Neural progenitor cell (in vitro differentiated cells): ENCODE data around the gene LCA5L. TPM values are rescaled to one million over a fixed set of nuclear protein-coding genes. Genes with fewer than 3 reads are reported as not detected.

Source experiments
- DNase-seq: peaks from one replicate; pipeline ENCODE4 v3.0.0-alpha.2; 2016; ENCODE audit warnings: low spot score
- H2AFZ ChIP-seq: fragments of 200-600 bp; sonication (generic); replicated peaks from 2 replicates; pipeline ENCODE4 v1.6.1; 2016; ENCODE audit warnings: antibody characterized with exemption
- H3F3A ChIP-seq: fragments of 200-600 bp; sonication (generic); 2 replicates; pipeline ENCODE4 v1.6.1; 2016; ENCODE audit warnings: antibody characterized with exemption, low read depth
- H3K27ac ChIP-seq: fragments of 200-600 bp; sonication (generic); 2 replicates; pipeline ENCODE4 v1.5.1; 2016; ENCODE audit warnings: mild to moderate bottlenecking
- H3K27me3 ChIP-seq: fragments of 200-600 bp; sonication (generic); 2 replicates; pipeline ENCODE4 v1.6.1; 2016; ENCODE audit warnings: mild to moderate bottlenecking, moderate library complexity
- H3K36me3 ChIP-seq: fragments of 200-600 bp; sonication (generic); 2 replicates; pipeline ENCODE4 v1.5.1; 2016
- H3K4me1 ChIP-seq: fragments of 200-600 bp; sonication (generic); 2 replicates; pipeline ENCODE4 v1.6.1; 2016; ENCODE audit warnings: mixed run types
- H3K4me2 ChIP-seq: fragments of 200-600 bp; sonication (generic); 2 replicates; pipeline ENCODE4 v1.6.1; 2016
- H3K4me3 ChIP-seq: fragments of 200-600 bp; sonication (generic); 2 replicates; pipeline ENCODE4 v1.5.1; 2016
- H3K79me2 ChIP-seq: fragments of 200-600 bp; sonication (generic); 2 replicates; pipeline ENCODE4 v1.6.1; 2016; ENCODE audit warnings: low read depth
- H3K9ac ChIP-seq: fragments of 200-600 bp; sonication (generic); 2 replicates; pipeline ENCODE4 v1.6.1; 2016
- H3K9me3 ChIP-seq: fragments of 200-600 bp; sonication (generic); 2 replicates; pipeline ENCODE4 v1.5.1; 2016; ENCODE audit warnings: low read depth
- H4K20me1 ChIP-seq: fragments of 200-600 bp; sonication (generic); 2 replicates; pipeline ENCODE4 v1.6.1; 2016; ENCODE audit warnings: low read depth
- H3K27ac Mint-ChIP-seq: 3 replicates; pipeline ENCODE4 v1.8.0; 2021; ENCODE audit warnings: mixed read lengths
- H3K27me3 Mint-ChIP-seq: 2 replicates; pipeline ENCODE4 v1.8.0; 2022; ENCODE audit warnings: low read depth, mild to moderate bottlenecking, inconsistent platforms, moderate library complexity, mixed read lengths; ENCODE audit not compliant: insufficient read depth
- H3K36me3 Mint-ChIP-seq: 3 replicates; pipeline ENCODE4 v1.8.0; 2021; ENCODE audit warnings: mixed read lengths
- H3K4me1 Mint-ChIP-seq: 3 replicates; pipeline ENCODE4 v1.8.0; 2021; ENCODE audit warnings: mixed read lengths
- H3K4me3 Mint-ChIP-seq: 3 replicates; pipeline ENCODE4 v1.8.0; 2021; ENCODE audit warnings: mild to moderate bottlenecking, moderate library complexity, mixed read lengths
- H3K9me3 Mint-ChIP-seq: 3 replicates; pipeline ENCODE4 v1.8.0; 2020; ENCODE audit warnings: mixed read lengths
- CTCF ChIP-seq: fragments of 200-600 bp; sonication (generic); IDR thresholded peaks from 2 replicates; pipeline ENCODE4 v1.5.1; 2017; ENCODE audit warnings: antibody characterized with exemption, mild to moderate bottlenecking
- EZH2 ChIP-seq: fragments of 200-600 bp; sonication (generic); IDR thresholded peaks from 2 replicates; pipeline ENCODE4 v1.6.1; 2017; ENCODE audit warnings: antibody characterized with exemption, mild to moderate bottlenecking, moderate library complexity
- EZH2phosphoT487 ChIP-seq: fragments of 200-600 bp; sonication (generic); IDR thresholded peaks from 2 replicates; pipeline ENCODE4 v1.6.1; 2017; ENCODE audit warnings: antibody characterized with exemption
- total RNA-seq: library from RNA; depleted of rRNA; stranded (reverse); fragments of >200 nt; gene quantifications from 2 replicates; pipeline ENCODE4 v1.2.3, GENCODE V29; 2015; ENCODE audit warnings: low replicate concordance

Gene LCA5L
- total RNA-seq, 1 donor from 2014 or later: 4.7 TPM

GRCh38 chr21:39456665-39457064 is 11.1 kb upstream of the LCA5L start:
- Histone ChIP-seq H4K20me1 (no peaks in the 10 kb centered on the region), H2AFZ (no peak overlapping the region), H3K79me2 (no peaks in the 10 kb centered on the region), H3K27ac (no peak overlapping the region), H3K9ac (no peak overlapping the region), H3K9me3 (no peaks in the 10 kb centered on the region), H3K4me1 (peaks cover 12% of the 10 kb centered on the region), H3K4me3 (no peak overlapping the region), H3K4me2 (no peak overlapping the region), H3F3A (peaks cover 17% of the 10 kb centered on the region), H3K36me3 (no peaks in the 10 kb centered on the region), H3K27me3 (no peaks in the 10 kb centered on the region)
- Mint-ChIP-seq H3K9me3 (no peaks in the 10 kb centered on the region), H3K27me3 (peaks cover 5% of the 10 kb centered on the region), H3K36me3 (no peaks in the 10 kb centered on the region), H3K4me3 (no peak overlapping the region), H3K4me1 (peaks cover 12% of the 10 kb centered on the region), H3K27ac (no peak overlapping the region)
- TF ChIP-seq EZH2: no peak
- no peak for TF ChIP-seq EZH2phosphoT487
- TF ChIP-seq CTCF: peak; percentile 26
- peak; percentile 22 for DNase-seq

- TF ChIP-seq EZH2phosphoT487 (no peak), EZH2 (no peak), CTCF (no peak)
- H3K4me1 Mint-ChIP-seq: peaks cover 18% of the 10 kb centered on the region
- no peak overlapping the region for H3K4me3 Mint-ChIP-seq
- Histone ChIP-seq H3K27ac (no peak overlapping the region), H3K27me3 (no peaks in the 10 kb centered on the region), H3K9me3 (no peaks in the 10 kb centered on the region), H3K36me3 (no peaks in the 10 kb centered on the region), H3F3A (peaks cover 25% of the 10 kb centered on the region), H3K9ac (no peak overlapping the region), H2AFZ (no peak overlapping the region), H3K4me1 (peaks cover 19% of the 10 kb centered on the region), H3K79me2 (no peaks in the 10 kb centered on the region), H3K4me3 (no peak overlapping the region), H4K20me1 (no peaks in the 10 kb centered on the region), H3K4me2 (no peak overlapping the region)
- peaks cover 2% of the 10 kb centered on the region for H3K27me3 Mint-ChIP-seq
- H3K27ac Mint-ChIP-seq: no peak overlapping the region
- no peak for DNase-seq
- H3K36me3 Mint-ChIP-seq: no peaks in the 10 kb centered on the region
- H3K9me3 Mint-ChIP-seq: no peaks in the 10 kb centered on the region
Observed at GRCh38 chr21:39454949-39455668, 9.5 kb upstream of the LCA5L start.

- Histone ChIP-seq H3K27ac (no peak overlapping the region), H3K79me2 (no peaks in the 10 kb centered on the region), H3K4me2 (peak overlapping the region; percentile 33), H3K36me3 (no peaks in the 10 kb centered on the region), H2AFZ (no peak overlapping the region), H3K9me3 (no peaks in the 10 kb centered on the region), H4K20me1 (no peaks in the 10 kb centered on the region), H3K9ac (no peak overlapping the region), H3K4me1 (peaks cover 19% of the 10 kb centered on the region), H3K4me3 (no peak overlapping the region), H3K27me3 (no peaks in the 10 kb centered on the region), H3F3A (peaks cover 25% of the 10 kb centered on the region)
- no peak for TF ChIP-seq EZH2
- TF ChIP-seq EZH2phosphoT487: no peak
- TF ChIP-seq CTCF: no peak
- Mint-ChIP-seq H3K36me3 (no peaks in the 10 kb centered on the region), H3K9me3 (no peaks in the 10 kb centered on the region), H3K27ac (no peak overlapping the region), H3K27me3 (peaks cover 2% of the 10 kb centered on the region), H3K4me1 (peaks cover 18% of the 10 kb centered on the region), H3K4me3 (no peak overlapping the region)
- no peak for DNase-seq
Observed at GRCh38 chr21:39453571-39454179, 8.1 kb upstream of the LCA5L start.
